Esophagus squamous epithelium (tissue), 4 donors: ENCODE data around the gene POLN.

Experiments used
- CTCF ChIP-seq, 6 experiments: fragments of 450-650 bp in 4 of 6; fragments of 200-600 bp in 2 of 6; sonication (generic) in 2 of 6; IDR thresholded peaks; one replicate each; pipeline ENCODE4 v1.5.1; 2016 to 2019; ENCODE audit warnings: antibody characterized with exemption in 6 of 6, mild to moderate bottlenecking in 4 of 6, moderate library complexity in 4 of 6
- POLR2A ChIP-seq, 4 donors: fragments of 450-650 bp; IDR thresholded peaks; one replicate each; pipeline ENCODE4 v1.6.1; 2017; ENCODE audit warnings: antibody characterized with exemption in 4 of 4, mild to moderate bottlenecking in 4 of 4, moderate library complexity in 3 of 4

GRCh38 chr4:2274320-2275043 lies 32.6 kb upstream of the POLN start:
- TF ChIP-seq CTCF (IDR thresholded peaks at IDR 0.05) (no peak), POLR2A (IDR thresholded peaks at IDR 0.05) (no peak)
